Measurements from ENCODE around the gene SH3RF1. TPM values are rescaled to one million over a fixed set of nuclear protein-coding genes. Genes with fewer than 3 reads are reported as not detected.

The SH3RF1 gene
- 29.3 and 41.9 TPM in 2 replicates for total RNA-seq

- DNase-seq (ENCODE audit: low read depth) = peak; percentile 94
- peak within 1 kb of the TSS; percentile 96 for H3K4me3 ChIP-seq (ENCODE audit: low read depth, low read length)
- TF ChIP-seq, protein P1, sequence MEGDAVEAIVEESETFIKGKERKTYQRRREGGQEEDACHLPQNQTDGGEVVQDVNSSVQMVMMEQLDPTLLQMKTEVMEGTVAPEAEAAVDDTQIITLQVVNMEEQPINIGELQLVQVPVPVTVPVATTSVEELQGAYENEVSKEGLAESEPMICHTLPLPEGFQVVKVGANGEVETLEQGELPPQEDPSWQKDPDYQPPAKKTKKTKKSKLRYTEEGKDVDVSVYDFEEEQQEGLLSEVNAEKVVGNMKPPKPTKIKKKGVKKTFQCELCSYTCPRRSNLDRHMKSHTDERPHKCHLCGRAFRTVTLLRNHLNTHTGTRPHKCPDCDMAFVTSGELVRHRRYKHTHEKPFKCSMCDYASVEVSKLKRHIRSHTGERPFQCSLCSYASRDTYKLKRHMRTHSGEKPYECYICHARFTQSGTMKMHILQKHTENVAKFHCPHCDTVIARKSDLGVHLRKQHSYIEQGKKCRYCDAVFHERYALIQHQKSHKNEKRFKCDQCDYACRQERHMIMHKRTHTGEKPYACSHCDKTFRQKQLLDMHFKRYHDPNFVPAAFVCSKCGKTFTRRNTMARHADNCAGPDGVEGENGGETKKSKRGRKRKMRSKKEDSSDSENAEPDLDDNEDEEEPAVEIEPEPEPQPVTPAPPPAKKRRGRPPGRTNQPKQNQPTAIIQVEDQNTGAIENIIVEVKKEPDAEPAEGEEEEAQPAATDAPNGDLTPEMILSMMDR (IDR thresholded peaks at IDR 0.05; ENCODE audit: insufficient read depth, low read depth, low read length) = peak; percentile 10
Measured at GRCh38 chr4:169270810-169271691, at the start of gene SH3RF1. Gene SH3RF1, minus strand, starts transcription at chr4:169270956. Its CDS starts 1,744 bp downstream, at chr4:169269212.

DNA sequence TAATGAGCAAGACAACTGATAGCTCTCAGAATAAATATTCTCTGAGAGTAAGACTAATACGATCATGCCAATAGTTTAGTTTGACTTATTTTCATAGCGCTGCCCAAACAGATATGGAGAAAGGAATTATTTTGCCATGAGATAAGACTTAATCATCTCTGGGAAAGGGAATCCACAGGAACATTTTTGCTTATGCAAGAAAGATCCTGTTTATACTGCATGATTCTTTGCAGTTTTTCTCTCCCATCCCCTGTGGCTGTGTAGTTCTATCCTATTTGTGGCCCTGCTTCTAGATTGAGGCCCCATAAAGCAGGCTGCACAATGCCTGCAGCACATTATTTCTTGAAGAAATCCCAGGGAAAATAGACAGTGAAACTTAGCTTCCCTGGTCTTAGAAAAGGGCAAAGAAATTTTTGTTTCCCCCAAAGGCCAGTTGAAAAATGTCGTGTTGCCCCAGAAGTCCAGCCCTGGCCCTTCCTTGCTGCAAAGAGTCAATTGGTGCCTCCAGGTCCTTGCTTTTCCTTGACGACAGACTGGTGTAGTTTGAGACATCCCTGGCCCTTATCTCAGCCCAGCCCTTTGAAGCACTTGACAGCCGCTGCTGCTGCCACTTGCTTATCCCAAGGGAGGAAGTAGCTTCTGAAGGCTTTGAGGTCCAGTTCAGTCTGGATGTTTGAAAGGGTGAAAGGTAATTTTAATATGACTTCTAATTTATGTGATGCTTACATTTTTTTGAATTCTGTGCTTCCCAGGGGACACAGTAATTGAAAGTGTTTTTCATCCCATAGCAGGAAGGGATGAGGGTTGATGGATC, 45.0 kb upstream of the SH3RF1 start:
- TF ChIP-seq, protein P1 (IDR thresholded peaks at IDR 0.05; ENCODE audit: insufficient read depth, low read depth, low read length) = no peak
- peak; percentile 76 for DNase-seq (ENCODE audit: low read depth)
- no peak overlapping the region for H3K4me3 ChIP-seq (ENCODE audit: low read depth, low read length)

- H3K4me3 ChIP-seq (ENCODE audit: low read depth, low read length) = no peak overlapping the region
- peak; percentile 48 for DNase-seq (ENCODE audit: low read depth)
- TF ChIP-seq, protein P1 (IDR thresholded peaks at IDR 0.05; ENCODE audit: insufficient read depth, low read depth, low read length) = no peak
Measured at GRCh38 chr4:169314906-169315305, 44.1 kb upstream of the SH3RF1 start.

DNA sequence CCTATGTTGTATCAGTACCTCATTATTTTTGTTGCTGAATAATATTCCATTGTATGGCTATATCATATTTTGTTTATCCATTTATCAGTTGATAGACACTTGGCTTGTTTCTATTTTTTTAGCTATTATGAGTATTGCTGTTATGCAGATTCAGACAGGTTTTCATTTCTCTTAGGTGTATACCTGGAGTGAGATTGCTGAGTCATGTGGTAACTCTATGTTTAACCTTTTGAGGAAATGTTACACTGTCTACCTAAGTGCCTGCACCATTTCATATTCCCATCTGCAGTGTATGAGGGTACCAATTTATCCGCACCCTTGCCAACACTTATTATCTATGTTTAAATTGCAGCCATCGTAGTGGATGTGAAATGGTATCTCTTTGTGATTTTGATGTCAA, 43.0 kb upstream of the SH3RF1 start:
- no peak for DNase-seq (ENCODE audit: low read depth)
- TF ChIP-seq, protein P1 (IDR thresholded peaks at IDR 0.05; ENCODE audit: insufficient read depth, low read depth, low read length) = no peak
- no peak overlapping the region for H3K4me3 ChIP-seq (ENCODE audit: low read depth, low read length)

DNA sequence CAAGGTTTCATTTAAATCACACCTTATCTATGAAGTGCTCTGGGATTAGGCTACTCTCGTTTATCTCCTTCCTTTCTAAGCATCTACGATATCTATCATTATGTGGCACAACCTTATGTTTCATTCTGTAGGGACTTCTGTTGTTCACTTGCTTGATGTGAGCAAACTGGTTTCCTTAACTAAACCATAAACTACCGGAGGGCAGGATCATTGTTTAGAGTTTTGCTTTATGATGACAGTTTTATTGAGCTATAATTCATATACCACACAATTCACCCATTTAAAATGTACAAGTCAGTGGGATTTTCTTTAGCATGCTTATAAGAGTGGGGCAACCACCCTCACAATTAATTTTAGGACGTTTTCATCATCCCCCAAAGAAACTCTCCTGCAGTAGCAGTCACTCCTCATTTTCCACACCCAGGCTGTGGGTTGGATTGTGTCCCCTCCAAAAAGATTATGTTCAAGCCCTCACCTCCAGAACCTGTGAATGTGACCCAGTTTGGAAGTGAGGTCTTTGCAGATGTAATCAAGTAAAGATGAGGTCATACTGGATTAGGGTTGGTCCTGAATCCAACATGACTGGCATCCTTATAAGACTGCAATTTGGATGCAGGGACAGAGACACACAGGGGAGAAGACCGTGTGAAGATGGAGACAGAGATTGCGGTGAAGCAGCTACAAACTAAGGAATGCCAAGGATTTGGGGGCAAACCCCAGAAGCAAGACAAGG, 42.1 kb upstream of the SH3RF1 start:
- DNase-seq (ENCODE audit: low read depth) = peak; percentile 40
- TF ChIP-seq, protein P1 (IDR thresholded peaks at IDR 0.05; ENCODE audit: insufficient read depth, low read depth, low read length) = no peak
- no peak overlapping the region for H3K4me3 ChIP-seq (ENCODE audit: low read depth, low read length)

DNA sequence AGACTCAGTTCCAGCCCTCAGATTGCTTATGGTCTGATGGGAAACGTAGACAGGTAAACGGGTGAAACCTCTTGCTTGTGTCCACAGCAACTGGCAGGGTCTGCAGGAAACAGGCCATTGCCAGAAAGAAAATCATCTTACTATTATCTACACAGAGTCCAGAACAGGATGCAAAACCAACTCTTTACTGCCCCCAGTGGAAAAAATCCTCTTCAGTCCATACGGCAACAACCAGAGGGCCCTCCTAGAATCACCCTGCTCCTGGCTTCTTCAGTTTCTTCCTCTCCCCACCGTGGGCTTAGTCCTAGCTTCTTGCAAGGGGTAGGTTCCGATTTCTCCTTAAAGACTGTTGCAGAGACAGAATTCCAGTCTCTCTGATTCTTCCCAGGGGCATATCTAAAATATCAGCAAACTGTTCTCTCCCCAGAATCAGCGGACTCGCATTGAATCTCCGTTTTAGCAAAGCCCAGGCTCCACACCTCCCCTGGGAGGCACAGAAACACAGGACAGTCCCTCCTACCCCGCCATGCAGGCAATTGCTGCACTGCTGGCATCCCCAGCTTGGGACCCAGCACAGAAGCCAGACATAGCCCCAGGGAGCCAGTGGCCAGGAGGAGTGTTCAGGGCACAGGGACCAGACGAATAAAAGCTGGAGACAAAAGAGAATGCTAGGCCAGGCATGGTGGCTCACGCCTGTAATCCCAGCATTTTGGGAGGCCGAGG, 41.0 kb upstream of the SH3RF1 start:
- TF ChIP-seq, protein P1 (IDR thresholded peaks at IDR 0.05; ENCODE audit: insufficient read depth, low read depth, low read length) = peak; percentile 71
- peak; percentile 67 for DNase-seq (ENCODE audit: low read depth)
- H3K4me3 ChIP-seq (ENCODE audit: low read depth, low read length) = no peak overlapping the region
